IPS DF 19.7 (cell line): ENCODE data around the gene DPYD.

Experiments
- DNase-seq: peaks from one replicate; pipeline ENCODE4 v3.0.0-alpha.2; 2013; ENCODE audit warnings: low read depth, low spot score

DPYD gene

DNA sequence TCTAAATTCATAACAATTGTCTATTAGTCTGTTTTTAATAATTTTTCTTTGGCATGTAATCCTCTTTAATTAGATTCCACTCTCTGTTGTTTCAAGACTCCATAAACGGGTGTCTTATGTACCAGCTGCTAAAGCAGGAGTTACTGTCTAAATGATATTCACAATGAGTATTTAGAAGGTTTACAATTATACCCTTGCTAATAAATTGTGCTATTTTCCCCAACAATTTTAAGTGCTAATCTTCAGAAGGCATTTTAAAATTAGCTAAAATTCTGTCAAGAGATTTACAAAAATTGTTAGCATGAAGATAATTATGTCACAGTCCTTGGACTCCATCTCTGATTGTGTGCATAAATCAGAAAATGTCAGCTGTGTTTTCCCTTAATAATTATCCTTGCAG lies 83.7 kb downstream of the DPYD start:
- DNase-seq = no peak

DNA sequence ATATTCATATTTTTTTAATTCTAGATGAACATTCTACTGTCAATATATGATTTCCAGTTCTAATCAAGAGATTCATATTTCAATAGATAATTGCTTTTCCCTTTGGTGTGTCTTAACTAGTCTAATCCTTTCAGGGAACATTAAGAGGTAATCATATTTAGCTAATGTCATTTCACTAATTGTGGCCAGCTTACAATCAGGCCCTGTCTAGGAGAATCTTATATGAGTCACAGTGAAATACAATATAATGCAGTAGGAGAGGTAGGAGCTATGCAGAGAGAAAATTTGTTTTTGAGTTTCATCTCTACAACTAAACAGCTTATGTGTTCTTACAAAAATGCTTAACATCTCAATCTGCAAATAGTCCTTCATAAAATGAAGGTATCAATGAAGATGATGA lies 85.9 kb downstream of the DPYD start:
- DNase-seq = no peak

- no peak for DNase-seq
Measured at GRCh38 chr1:97833881-97834280, 87.0 kb downstream of the DPYD start.

GRCh38 chr1:97832481-97832880 lies 88.4 kb downstream of the DPYD start:
- no peak for DNase-seq

- no peak for DNase-seq
Measured at GRCh38 chr1:97827887-97828286, 92.9 kb downstream of the DPYD start.

DNA sequence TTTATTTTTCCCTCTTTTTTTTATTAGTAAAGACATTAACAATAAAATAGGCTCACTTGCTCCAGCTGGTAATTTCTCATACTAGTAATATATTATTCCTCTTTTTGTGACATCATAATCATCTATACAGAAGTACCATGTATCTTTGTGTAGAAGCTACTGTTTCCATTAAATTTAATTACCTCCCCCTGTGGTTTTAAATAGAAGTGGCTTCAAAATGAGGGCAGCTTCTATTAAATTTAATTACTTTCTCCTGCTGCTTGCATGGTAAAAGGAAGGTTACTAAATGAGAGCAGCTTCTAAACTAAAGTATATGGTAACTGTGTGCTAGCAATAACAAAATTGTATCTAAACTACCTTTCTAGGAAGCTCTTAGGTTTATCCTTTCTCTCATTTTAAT lies 94.0 kb downstream of the DPYD start:
- DNase-seq = no peak

DNA sequence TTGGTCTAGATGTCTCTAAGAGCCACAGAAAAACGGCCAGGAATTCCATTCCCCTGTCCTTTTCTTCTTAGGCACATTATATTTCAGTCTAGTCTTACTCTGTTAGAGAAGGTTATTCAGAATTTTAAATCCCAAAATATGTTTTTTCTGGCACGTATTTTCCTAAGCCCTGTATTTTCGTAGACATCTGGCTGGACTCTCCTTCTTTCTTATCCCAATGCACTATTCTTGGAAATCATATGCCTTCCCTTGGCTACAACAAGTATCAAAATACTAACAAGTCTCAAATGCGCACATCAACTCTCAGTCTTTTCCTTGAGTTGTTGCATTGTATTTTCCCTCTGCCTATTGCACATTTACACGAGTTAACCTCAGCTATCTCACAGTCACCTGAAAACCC lies 96.2 kb downstream of the DPYD start:
- no peak for DNase-seq

DNA sequence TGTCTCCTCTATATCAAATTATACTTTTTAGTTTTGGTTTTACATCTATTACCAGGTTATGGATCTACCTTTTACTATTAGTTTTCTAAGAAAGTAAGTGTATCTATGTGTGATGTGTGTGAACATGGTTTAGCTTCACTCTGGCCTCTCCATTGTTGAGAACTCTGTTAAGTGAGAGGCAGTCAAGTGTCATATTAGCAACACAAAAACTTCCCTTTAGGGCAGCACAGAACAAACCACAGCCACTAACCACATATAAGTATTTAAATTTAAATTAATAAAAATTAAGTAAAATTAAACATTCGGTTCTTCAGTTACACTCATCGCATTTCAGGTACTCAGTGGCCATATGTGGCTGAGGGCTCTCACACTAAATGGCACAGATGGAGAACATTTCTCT lies 96.6 kb downstream of the DPYD start:
- DNase-seq = no peak

DNA sequence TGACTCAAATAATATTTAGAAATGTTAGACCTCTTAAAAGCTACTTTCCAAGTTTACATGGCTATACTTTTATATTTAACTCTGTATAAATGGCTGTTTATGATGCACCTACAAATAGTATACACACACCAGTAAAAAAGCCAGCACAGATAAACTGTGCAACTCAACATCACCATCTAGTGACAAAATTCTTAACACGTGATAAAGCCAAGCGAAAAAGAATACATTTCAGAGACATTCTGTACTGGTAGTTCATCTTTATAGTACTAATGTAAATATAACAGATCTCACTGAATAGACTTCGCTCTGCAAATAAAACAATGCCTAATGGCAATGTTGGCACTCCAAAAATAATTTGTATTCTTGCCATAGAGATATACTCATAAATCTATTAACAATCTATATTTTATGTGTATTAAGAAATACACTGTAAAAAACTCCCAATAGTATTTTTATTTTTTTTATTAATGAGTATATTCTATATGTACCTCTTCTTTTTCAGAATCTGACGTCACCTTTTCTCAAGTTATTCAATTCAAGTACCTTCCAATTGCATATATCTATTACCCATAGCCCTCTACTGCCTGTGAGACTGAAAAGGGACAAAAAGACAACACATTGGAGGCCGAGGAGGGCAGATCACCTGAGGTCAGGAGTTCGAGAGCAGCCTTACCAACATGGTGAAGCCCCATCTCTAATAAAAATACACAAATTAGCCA lies 100.2 kb downstream of the DPYD start:
- no peak for DNase-seq

DNA sequence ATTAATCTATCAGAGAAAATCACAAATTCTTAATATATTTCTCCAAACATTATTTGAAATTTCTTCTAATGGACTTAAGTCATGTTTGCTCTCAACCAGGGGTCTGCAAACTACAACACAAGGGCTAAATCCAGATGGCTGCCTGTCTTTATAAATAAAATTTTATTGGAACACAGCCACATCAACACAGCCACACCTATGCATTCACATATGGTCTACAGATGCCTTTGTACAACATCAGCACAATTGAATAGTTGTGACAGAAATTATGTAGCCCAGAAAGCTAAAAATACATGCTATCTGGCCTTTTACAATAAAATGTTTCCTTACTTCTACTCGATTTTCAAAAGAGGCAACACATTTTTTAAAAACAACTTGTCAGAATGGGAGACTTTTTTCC lies 103.9 kb downstream of the DPYD start:
- no peak for DNase-seq

GRCh38 chr1:97814804-97815203 lies 106.0 kb downstream of the DPYD start:
- no peak for DNase-seq

DNA sequence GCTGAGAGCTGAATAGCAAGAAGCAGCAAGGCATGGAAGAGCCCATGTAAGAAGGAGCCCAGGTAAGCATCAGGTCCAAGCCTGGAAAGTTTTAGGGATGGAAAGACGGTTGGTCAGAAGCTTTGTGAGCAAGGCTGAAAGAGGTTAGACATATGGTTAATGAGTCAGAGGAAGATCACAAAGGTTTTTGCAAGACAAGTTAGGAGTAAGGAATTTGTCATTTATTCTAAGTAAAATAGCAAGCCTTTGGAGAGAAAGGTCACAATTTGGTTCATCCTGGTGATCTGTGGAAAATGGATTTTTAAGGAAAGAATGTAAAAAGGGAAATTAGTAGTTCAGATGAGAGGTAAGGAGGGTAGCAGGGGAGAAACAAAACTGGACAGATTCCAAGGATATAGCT lies 106.7 kb downstream of the DPYD start:
- no peak for DNase-seq

DNA sequence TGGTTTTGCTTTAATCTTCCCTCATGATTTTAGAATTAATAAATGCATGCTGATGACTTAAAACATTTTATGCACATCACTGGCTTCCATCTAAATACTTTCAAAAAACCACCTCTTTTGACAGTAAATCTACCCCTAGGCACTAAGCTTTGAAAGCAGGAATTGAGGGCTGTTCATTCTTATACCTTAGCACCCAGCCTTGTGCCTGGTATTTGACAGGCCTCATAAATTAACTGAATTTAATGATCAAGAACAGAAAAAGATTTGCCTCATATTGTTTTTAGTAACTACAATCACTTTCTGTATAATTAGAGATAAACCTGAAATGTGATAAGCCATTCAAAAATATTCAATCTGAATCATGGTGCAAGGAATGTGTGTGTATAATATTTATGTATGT lies 108.8 kb downstream of the DPYD start:
- no peak for DNase-seq

GRCh38 chr1:97806996-97807520 lies 113.8 kb downstream of the DPYD start:
- DNase-seq = no peak

- DNase-seq = no peak
Measured at GRCh38 chr1:97806326-97806725, 114.5 kb downstream of the DPYD start.

DNA sequence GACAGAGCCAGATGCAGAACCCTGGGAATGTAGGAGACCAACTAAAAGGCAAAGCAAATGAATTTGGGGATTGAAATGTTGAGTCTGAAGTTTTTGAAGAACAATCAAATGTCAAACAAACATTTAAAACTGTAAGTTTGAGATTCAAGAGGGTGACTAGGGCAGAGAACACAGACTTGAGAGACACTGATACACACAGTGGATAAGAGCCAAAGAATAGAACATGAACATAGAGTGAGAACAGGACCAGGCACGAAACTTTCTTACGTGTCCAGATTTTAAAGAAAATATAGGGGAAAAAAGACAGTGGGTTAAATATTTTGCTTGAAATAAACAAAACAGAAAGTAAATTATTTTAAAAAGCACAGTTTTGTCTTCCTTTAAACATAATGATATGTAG lies 115.7 kb downstream of the DPYD start:
- DNase-seq = no peak

DNA sequence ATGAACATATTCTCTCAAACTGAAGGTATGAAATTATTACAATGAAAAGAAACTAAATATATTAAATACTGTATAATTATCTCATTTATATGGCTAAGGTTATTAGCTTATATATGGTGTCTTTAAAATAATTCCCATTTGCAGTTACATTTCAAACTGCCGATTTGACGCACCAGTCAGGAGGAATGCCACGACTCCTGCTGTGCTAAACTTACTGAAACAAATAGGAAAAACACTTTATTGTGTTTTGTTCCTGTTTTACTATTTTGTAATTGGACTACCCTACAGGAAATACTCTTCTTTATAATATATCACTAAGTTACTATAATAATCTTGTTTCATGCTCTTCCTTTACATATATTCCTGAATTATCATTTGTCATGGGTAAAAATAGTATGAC lies 117.8 kb downstream of the DPYD start:
- DNase-seq = no peak

DNA sequence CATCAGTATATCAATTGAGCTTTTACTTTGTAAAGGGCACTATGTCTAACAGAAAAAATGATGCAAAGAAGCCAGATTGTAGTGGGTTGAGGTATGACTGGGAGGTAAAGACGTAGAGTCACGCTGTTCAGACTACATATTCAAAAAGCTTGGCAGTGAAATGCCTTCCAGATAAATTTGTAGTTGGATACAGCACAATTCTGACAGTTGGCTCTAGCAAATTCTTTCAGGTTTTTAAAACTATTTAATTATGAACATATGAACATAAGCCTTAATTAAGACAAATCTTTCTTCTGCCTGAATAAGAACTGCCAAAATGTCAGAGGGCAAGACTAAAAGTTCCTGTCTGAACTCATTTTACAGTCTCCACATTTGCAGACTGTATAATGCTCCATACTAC lies 118.8 kb downstream of the DPYD start:
- DNase-seq = no peak

GRCh38 chr1:97797403-97798183 lies 123.2 kb downstream of the DPYD start:
- no peak for DNase-seq

DNA sequence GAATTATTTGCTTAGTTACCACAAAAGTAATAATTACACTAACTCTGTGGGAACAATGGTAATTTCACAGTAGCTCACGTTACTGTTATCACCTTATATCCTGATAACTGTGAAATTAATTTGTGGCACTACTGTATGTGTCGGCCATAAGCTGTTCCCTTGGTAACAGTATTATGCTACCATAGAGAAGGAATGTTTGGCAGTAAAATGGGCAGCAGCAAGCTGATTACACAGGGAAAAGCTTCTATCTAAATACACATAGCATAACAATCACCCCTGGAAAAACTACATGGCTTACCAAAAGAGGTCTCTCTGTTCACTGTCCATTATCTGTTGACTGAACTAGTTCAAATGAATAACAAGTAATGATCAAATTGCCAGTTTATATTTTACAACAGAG lies 124.1 kb downstream of the DPYD start:
- DNase-seq = no peak

GRCh38 chr1:97792655-97793054 lies 128.2 kb downstream of the DPYD start:
- DNase-seq = no peak

GRCh38 chr1:97791251-97791650 lies 129.6 kb downstream of the DPYD start:
- DNase-seq = no peak

- no peak for DNase-seq
Measured at GRCh38 chr1:97787231-97787630, 133.6 kb downstream of the DPYD start.
